Erythroblast (primary cell): Measurements from ENCODE around the gene PTPRN2.

Experiments used
- DNase-seq, 2 experiments: peaks; one replicate each; lab custom pipeline; 2025; lab: John Stamatoyannopoulos, UW
- GATA1 ChIP-seq: IDR thresholded peaks from 2 replicates; pipeline ENCODE4 v1.6.1; 2011; ENCODE audit warnings: low read depth, mild to moderate bottlenecking, control low read depth, low read length, moderate library complexity
- POLR2A ChIP-seq: IDR thresholded peaks from 2 replicates; pipeline ENCODE4 v1.6.1; 2011; ENCODE audit warnings: mild to moderate bottlenecking, low read length

Gene PTPRN2

DNA sequence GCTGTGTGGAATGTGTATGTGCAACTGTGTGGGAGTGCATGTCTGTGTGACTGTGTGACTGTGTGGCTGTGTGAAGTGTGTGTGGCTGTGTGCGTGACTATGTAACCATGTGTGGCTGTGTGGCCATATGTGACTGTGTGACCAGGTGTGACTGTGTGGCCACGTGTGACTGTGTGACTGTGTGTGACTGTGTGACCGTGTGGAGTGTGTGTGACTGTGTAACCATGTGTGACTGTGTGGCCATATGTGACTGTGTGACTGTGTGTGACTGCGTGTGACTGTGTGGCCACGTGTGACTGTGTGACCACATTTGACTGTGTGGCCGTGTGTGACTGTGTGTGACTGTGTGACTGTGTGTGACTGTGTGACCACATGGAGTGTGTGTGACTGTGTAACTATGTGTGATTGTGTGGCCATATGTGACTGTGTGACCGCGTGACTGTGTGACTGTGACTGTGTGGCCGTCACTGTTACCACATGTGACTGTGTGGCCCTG is 747.9 kb downstream of the PTPRN2 start:
- no peak for TF ChIP-seq GATA1
- no peak for TF ChIP-seq POLR2A

GRCh38 chr7:157839226-157839625 is 748.4 kb downstream of the PTPRN2 start:
- DNase-seq, result no peak
- TF ChIP-seq GATA1 (no peak), POLR2A (no peak)

More for the DNA sequence above, 747.9 kb downstream of the PTPRN2 start:
- no peak for DNase-seq

DNA sequence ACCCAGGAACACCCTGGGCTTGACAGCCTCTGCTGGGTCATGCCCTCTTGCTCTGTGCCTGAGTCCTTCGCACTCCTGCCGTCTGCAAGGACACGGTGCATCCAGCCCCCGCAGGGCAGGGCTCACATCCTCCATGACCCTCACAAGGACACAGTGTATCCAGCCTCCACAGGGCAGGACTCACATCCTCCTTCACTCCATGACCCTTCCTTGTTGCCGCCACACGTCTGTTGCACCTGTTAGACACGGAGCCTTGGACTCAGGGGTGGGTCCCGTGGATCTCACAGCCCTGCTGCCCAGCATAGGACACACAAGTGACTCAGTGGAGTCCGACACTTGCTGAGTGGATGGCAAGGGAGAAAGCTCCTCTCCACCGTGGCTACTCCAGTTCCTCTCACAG is 750.1 kb downstream of the PTPRN2 start:
- no peak for TF ChIP-seq GATA1
- no peak for TF ChIP-seq POLR2A
- DNase-seq, result no peak

DNA sequence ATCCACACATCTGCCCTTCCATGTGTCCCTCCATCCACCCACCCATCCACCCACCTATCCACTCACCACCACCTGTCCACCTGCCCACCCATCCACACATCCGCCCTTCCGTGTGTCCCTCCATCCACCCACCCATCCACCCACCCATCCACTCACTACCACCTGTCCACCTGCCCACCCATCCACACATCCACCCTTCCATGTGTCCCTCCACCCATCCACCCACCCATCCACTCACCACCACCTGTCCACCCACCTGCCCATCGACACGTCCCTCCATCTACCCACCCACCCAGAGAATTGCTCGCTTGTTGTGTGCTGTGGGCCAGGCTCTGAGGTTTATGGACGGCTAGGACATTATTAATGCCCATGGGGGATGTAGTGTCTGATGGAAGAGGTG is 750.6 kb downstream of the PTPRN2 start:
- DNase-seq, result no peak
- TF ChIP-seq GATA1, result no peak
- TF ChIP-seq POLR2A, result no peak

DNA sequence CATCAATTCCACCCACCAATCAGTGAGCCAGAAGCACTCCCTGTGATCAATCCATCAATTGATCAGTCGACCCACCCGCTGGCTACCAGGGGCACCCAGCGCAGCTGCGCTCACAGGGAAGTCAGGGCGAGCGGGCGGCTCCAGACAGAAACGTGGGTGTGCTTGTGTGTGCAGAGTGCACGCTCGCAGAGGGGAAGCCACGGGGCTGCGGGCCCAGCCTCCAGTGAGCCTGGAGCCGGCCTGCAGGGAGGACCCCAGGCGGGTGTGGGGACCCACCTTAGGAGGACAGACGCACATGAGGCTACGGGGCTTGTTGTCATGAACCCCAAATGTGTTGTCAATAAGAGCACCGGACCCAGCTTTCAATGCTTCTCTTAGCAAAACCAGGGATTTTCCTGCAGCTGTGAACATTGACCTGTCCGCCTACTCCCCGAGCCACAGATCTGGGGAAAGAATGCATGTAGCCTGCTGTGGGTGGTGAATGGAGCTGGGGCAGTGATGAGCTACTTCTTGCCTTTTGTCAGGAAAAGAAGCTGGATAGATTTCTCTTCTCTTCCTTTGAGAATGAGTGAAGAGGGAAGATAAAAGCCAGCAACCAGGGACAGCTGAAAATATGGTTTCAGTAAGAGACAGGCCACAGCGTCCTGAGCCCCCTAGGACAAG is 753.0 kb downstream of the PTPRN2 start:
- TF ChIP-seq POLR2A, result no peak
- no peak for TF ChIP-seq GATA1
- no peak for DNase-seq

GRCh38 chr7:157832866-157833607 is 754.6 kb downstream of the PTPRN2 start:
- no peak for DNase-seq
- no peak for TF ChIP-seq GATA1
- TF ChIP-seq POLR2A, result no peak

- DNase-seq, result no peak
- TF ChIP-seq POLR2A (no peak), GATA1 (no peak)
These were observed 755.2 kb downstream of the PTPRN2 start for GRCh38 chr7:157832421-157832820.

DNA sequence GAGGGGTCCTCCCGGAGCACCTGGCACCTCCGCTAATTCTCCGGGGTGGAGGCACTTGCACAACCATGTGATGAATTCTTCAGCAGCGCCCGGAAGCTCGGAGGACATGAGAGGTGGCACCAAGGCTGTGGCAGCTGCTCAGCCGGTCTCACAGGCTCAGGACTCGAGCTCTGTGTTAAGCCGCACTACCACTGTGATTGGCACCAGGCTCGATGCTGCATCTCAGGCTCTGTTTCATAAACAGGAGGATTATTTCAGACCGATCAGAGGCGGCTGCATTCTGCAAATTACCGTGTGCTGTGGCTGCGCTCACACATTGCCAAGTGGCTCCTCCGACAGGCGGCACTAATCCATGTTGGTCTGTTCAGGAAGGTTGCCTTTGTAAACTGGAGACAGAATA is 755.6 kb downstream of the PTPRN2 start:
- DNase-seq, result no peak
- TF ChIP-seq GATA1, result no peak
- TF ChIP-seq POLR2A, result no peak

DNA sequence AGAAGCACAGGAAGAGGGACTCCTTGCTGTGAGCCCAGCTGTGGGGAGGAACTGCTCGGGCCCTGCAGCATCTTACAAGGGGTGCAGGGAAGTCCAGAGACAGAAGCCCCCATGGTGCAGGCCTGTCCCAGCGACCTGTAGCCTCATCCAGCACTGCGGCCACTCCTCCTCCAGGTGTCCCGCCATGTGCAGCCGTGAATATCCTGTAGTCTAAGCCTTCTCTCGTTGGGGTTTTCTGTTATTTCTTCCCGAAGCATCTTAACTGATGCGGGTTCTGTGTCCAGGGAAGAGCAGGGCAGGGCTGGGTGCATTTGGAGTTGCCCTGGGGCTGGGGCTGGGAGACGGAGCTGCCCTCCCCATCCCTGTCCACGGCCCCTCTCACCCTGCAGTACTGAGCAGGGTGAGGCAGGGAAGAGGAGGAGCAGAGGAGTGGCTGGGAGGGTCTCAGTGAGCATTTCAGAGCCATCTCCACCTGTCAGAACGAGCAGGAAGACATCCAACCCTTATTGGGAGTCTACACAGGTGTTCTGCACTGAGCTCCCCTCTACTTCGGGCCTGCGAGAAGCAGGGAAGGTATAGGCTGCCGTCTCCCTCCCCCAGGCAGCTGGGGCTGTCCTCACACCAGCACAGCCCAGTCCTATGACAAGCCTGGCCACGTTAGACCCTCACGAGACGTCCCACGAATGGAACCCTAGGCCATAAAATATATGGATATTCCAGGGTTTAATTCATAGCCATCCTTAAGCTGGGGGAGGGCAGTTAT is 756.3 kb downstream of the PTPRN2 start:
- TF ChIP-seq GATA1 (no peak), POLR2A (no peak)
- no peak for DNase-seq

DNA sequence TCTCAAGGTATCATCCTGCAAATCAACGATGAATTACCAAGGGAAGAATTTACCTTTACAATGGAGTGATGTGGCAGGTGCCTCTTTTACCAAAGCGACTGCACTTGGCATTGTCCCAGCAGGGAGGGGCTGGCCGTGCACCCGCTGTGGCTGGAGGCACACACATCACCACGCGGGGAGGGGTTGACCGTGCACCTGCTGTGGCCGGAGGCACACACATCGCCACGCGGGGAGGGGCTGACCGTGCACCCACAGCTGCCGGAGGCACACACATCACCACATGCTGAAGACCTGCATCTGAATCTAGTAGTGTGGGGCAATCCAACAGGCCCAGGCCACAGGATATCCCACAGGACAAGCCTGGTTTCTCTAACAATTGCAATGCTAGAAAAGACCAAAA is 757.3 kb downstream of the PTPRN2 start:
- TF ChIP-seq POLR2A (no peak), GATA1 (no peak)
- DNase-seq, result no peak

DNA sequence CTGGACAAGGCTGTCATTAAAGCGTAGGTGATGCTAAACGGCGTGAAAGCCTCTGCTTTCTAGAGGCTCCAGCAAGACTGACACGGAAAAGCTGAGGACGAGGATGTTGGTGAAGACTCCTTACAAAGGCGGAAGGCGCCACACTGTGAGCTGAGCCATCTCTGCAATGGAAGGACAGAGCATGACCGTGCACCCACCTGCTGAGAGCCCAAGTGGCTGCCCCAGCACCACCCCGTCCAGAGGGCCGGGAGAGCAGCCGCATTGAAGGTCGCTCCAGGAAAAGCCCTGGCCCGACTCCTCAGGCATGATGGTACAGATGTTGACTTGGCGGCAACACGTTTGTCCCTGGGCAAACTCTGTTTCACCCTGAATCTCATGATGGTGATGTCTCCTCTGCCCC is 758.1 kb downstream of the PTPRN2 start:
- DNase-seq, result no peak
- no peak for TF ChIP-seq POLR2A
- no peak for TF ChIP-seq GATA1

DNA sequence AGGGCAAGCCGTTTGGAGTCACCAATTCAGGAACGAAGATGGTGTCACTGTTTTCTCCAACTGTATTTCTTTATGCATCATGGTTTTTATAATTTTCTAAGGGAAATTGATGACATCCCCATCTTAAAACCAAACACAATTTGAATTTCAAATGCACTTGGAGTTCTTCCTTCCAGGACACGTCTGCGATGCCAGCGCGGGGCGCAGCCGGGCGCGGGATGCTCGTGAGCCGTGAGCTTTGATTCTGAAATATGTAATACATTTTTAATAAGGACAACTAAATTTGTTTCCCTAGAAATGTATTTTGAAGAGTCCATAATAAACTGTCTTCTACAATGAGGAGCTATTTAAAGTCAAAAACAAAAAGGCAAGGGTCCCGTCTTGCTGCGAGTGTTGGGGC is 758.7 kb downstream of the PTPRN2 start:
- DNase-seq, result no peak
- no peak for TF ChIP-seq GATA1
- no peak for TF ChIP-seq POLR2A

DNA sequence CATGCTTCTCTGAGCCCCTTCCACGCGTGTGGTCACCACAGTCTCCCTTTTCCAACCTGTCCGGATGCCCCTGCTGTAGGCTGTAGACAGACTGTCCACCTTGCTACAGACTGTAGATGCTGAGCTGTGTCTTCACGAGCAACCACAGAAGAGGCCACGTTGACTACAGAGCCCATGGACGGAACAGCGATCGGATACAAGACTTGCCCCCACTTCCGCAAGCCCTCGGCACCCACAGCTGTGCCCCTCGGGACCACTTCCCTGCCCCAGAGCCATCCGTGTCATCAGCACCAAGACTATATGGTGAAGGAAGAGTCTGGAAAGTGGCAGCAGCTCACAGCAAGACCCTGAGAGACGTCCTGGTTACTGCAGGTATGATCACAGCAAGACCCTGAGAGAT is 759.4 kb downstream of the PTPRN2 start:
- no peak for DNase-seq
- TF ChIP-seq POLR2A (no peak), GATA1 (no peak)

GRCh38 chr7:157827863-157828160 is 759.8 kb downstream of the PTPRN2 start:
- TF ChIP-seq GATA1 (no peak), POLR2A (no peak)
- DNase-seq, result no peak
